ENCODE results near the gene BAG1. TPM values are rescaled to one million over a fixed set of nuclear protein-coding genes. Genes with fewer than 3 reads are reported as not detected.

Gene BAG1
- total and polyA plus RNA-seq, 4 donors = 35.1 to 55.2 (median 43.0) TPM

DNA sequence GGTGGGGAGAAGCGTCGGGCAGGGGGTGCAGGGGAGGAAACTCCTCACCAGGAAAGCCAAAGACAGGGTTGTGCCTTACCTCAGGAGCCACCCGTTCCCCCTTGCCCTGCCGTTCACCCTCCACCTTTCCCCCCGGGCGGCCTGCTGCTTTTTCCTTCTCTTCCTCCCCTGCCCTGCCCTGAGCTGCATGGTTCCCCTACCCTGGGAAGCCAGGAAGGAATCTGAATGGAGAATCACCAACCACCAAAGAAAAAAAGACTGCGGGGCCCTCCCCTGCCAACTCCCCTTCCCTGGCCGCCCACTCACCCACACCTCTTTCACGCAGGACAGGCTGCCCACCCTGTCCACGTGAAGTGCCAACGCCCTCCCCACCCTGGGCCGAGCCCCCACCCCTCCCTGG lies 25.0 kb upstream of the BAG1 start:
- peaks cover 13 to 44% (median 30%) of the 10 kb centered on the region in 4 donors for H3K4me1 ChIP-seq (ENCODE audit: control insufficient read depth in 4 of 4, insufficient read depth in 4 of 4, low read length in 3 of 4)
- H3K27me3 ChIP-seq (ENCODE audit: control insufficient read depth in 4 of 4, insufficient read depth in 4 of 4, low read length in 3 of 4) = no peaks in the 10 kb centered on the region
- H3K27ac ChIP-seq (ENCODE audit: low read depth in 1 of 2, low read length in 2 of 2) = peak overlapping the region; percentile 99 to 100
- H3K4me3 ChIP-seq (ENCODE audit: low read depth in 1 of 3, low read length in 3 of 3) = peak overlapping the region; percentile 21 to 51 (median 22)
- WGBS = 21% methylated on average over 12 of the region's 12 CpGs
- H3K9me3 ChIP-seq (ENCODE audit: control insufficient read depth in 4 of 4, low read length in 3 of 4) = no peaks in the 10 kb centered on the region
- TF ChIP-seq, protein P1, sequence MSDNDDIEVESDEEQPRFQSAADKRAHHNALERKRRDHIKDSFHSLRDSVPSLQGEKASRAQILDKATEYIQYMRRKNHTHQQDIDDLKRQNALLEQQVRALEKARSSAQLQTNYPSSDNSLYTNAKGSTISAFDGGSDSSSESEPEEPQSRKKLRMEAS (IDR thresholded peaks at IDR 0.05) = no peak
- TF ChIP-seq EGR1 (IDR thresholded peaks at IDR 0.05; ENCODE audit: low read depth in 2 of 2) (no peak), NR2F2 (IDR thresholded peaks at IDR 0.05) (no peak), TAF1 (conservative IDR thresholded peaks at IDR 0.05) (no peak), YY1 (IDR thresholded peaks at IDR 0.05) (no peak), SP1 (IDR thresholded peaks at IDR 0.05) (no peak), FOXA2 (IDR thresholded peaks at IDR 0.05) (no peak), RAD21 (IDR thresholded peaks at IDR 0.05) (no peak), GABPA (IDR thresholded peaks at IDR 0.05 in 1 of 2, conservative IDR thresholded peaks at IDR 0.05 in 1 of 2) (no peak)
- TF ChIP-seq, protein P2, sequence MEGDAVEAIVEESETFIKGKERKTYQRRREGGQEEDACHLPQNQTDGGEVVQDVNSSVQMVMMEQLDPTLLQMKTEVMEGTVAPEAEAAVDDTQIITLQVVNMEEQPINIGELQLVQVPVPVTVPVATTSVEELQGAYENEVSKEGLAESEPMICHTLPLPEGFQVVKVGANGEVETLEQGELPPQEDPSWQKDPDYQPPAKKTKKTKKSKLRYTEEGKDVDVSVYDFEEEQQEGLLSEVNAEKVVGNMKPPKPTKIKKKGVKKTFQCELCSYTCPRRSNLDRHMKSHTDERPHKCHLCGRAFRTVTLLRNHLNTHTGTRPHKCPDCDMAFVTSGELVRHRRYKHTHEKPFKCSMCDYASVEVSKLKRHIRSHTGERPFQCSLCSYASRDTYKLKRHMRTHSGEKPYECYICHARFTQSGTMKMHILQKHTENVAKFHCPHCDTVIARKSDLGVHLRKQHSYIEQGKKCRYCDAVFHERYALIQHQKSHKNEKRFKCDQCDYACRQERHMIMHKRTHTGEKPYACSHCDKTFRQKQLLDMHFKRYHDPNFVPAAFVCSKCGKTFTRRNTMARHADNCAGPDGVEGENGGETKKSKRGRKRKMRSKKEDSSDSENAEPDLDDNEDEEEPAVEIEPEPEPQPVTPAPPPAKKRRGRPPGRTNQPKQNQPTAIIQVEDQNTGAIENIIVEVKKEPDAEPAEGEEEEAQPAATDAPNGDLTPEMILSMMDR (IDR thresholded peaks at IDR 0.05; ENCODE audit: low read depth, low read length, missing input control) = no peak
- TF ChIP-seq, protein P3, sequence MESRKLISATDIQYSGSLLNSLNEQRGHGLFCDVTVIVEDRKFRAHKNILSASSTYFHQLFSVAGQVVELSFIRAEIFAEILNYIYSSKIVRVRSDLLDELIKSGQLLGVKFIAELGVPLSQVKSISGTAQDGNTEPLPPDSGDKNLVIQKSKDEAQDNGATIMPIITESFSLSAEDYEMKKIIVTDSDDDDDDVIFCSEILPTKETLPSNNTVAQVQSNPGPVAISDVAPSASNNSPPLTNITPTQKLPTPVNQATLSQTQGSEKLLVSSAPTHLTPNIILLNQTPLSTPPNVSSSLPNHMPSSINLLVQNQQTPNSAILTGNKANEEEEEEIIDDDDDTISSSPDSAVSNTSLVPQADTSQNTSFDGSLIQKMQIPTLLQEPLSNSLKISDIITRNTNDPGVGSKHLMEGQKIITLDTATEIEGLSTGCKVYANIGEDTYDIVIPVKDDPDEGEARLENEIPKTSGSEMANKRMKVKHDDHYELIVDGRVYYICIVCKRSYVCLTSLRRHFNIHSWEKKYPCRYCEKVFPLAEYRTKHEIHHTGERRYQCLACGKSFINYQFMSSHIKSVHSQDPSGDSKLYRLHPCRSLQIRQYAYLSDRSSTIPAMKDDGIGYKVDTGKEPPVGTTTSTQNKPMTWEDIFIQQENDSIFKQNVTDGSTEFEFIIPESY (IDR thresholded peaks at IDR 0.05) = no peak
- TF ChIP-seq, protein P4, sequence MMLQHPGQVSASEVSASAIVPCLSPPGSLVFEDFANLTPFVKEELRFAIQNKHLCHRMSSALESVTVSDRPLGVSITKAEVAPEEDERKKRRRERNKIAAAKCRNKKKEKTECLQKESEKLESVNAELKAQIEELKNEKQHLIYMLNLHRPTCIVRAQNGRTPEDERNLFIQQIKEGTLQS (IDR thresholded peaks at IDR 0.05) = no peak
- TF ChIP-seq, protein P5, sequence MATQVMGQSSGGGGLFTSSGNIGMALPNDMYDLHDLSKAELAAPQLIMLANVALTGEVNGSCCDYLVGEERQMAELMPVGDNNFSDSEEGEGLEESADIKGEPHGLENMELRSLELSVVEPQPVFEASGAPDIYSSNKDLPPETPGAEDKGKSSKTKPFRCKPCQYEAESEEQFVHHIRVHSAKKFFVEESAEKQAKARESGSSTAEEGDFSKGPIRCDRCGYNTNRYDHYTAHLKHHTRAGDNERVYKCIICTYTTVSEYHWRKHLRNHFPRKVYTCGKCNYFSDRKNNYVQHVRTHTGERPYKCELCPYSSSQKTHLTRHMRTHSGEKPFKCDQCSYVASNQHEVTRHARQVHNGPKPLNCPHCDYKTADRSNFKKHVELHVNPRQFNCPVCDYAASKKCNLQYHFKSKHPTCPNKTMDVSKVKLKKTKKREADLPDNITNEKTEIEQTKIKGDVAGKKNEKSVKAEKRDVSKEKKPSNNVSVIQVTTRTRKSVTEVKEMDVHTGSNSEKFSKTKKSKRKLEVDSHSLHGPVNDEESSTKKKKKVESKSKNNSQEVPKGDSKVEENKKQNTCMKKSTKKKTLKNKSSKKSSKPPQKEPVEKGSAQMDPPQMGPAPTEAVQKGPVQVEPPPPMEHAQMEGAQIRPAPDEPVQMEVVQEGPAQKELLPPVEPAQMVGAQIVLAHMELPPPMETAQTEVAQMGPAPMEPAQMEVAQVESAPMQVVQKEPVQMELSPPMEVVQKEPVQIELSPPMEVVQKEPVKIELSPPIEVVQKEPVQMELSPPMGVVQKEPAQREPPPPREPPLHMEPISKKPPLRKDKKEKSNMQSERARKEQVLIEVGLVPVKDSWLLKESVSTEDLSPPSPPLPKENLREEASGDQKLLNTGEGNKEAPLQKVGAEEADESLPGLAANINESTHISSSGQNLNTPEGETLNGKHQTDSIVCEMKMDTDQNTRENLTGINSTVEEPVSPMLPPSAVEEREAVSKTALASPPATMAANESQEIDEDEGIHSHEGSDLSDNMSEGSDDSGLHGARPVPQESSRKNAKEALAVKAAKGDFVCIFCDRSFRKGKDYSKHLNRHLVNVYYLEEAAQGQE (IDR thresholded peaks at IDR 0.05) = no peak
- peaks cover 0 to 4% (median 0%) of the 10 kb centered on the region in 4 donors for H3K36me3 ChIP-seq (ENCODE audit: control insufficient read depth in 4 of 4, insufficient read depth in 3 of 4, low read depth in 1 of 4, low read length in 3 of 4)
- peak; percentile 46 for DNase-seq (ENCODE audit: low spot score)
- H3K9ac ChIP-seq (ENCODE audit: low read depth in 1 of 2, low read length in 2 of 2) = peak overlapping the region; percentile 32 to 97

DNA sequence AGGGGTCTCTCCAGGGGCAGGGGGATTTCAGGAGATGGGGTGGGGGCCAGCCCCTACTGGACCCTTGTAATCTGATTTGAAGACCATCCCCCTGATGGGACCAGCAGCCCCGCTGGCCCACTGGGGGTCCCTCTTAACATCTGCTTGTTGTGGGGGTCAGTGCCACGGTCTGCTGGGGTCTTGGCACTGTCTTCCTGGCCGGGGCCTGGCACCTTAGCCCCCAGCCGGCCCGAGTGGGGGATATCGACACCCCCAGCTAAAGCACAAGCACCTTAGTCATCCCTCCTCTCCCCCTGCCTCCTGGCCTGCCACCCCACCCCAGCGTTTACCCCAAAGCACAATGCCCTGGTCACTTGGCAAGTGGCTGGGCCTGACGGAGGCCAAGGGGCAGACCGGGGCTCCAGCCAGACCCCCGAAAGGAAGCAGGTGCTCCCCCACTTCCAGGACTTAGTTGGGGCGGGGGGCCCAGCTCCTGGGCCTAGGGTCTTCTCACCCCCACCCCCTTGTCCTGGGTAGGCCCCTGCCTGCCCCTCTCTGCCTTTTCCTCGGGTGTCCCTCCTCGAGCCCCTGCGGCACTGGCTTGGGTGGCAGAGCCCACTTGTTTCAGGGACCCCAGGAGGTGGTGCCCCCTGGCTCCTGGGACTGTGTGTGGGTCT lies 24.4 kb upstream of the BAG1 start:
- peaks cover 11 to 38% (median 28%) of the 10 kb centered on the region in 4 donors for H3K4me1 ChIP-seq (ENCODE audit: control insufficient read depth in 4 of 4, insufficient read depth in 4 of 4, low read length in 3 of 4)
- H3K27ac ChIP-seq (ENCODE audit: low read depth in 1 of 2, low read length in 2 of 2) = peak overlapping the region; percentile 99 to 100
- H3K9ac ChIP-seq (ENCODE audit: low read depth in 1 of 2, low read length in 2 of 2) = no peak overlapping the region

More for the DNA sequence above, 24.4 kb upstream of the BAG1 start:
- no peak overlapping the region for H3K4me3 ChIP-seq (ENCODE audit: low read depth in 1 of 3, low read length in 3 of 3)
- TF ChIP-seq, protein P3 (IDR thresholded peaks at IDR 0.05) = no peak
- TF ChIP-seq, protein P2 (IDR thresholded peaks at IDR 0.05; ENCODE audit: low read depth, low read length, missing input control) = no peak
- 75% methylated on average over 14 of the region's 14 CpGs for WGBS
- H3K27me3 ChIP-seq (ENCODE audit: control insufficient read depth in 4 of 4, insufficient read depth in 4 of 4, low read length in 3 of 4) = no peaks in the 10 kb centered on the region
- H3K36me3 ChIP-seq (ENCODE audit: control insufficient read depth in 4 of 4, insufficient read depth in 3 of 4, low read depth in 1 of 4, low read length in 3 of 4) = peaks cover 0 to 2% (median 0%) of the 10 kb centered on the region in 4 donors
- no peak for DNase-seq (ENCODE audit: low spot score)
- no peaks in the 10 kb centered on the region for H3K9me3 ChIP-seq (ENCODE audit: control insufficient read depth in 4 of 4, low read length in 3 of 4)

Measured in liver (tissue), 9 donors.